LNCAP (cell line): Measurements from ENCODE around the gene ALG5.
A peak's percentile ranks its signal among the peaks of the same experiment; 100 is the strongest.

ENCODE experiments used
- TF ChIP-seq, protein P1 (sequence below): fragments of 450-650 bp; IDR thresholded peaks from 2 replicates; pipeline ENCODE4 v1.5.1; 2017; ENCODE audit warnings: mild to moderate bottlenecking

Gene ALG5

DNA sequence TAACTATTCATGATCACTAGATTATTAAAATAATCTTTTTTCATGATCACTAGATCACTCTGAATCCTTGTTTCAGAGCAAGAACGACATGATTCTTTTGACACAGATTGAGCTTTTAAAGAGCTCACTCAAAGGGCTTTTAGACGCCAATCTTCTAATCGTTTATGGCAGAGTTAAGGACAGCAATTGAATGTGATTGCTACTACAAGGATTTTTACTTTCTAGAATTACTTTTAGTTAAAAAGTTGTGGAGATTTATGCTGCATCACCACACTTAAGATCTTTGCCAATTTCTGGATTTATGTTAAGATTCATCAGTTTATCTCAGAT lies 2.7 kb upstream of the ALG5 start:
- TF ChIP-seq, protein P1, sequence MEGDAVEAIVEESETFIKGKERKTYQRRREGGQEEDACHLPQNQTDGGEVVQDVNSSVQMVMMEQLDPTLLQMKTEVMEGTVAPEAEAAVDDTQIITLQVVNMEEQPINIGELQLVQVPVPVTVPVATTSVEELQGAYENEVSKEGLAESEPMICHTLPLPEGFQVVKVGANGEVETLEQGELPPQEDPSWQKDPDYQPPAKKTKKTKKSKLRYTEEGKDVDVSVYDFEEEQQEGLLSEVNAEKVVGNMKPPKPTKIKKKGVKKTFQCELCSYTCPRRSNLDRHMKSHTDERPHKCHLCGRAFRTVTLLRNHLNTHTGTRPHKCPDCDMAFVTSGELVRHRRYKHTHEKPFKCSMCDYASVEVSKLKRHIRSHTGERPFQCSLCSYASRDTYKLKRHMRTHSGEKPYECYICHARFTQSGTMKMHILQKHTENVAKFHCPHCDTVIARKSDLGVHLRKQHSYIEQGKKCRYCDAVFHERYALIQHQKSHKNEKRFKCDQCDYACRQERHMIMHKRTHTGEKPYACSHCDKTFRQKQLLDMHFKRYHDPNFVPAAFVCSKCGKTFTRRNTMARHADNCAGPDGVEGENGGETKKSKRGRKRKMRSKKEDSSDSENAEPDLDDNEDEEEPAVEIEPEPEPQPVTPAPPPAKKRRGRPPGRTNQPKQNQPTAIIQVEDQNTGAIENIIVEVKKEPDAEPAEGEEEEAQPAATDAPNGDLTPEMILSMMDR = no peak

DNA sequence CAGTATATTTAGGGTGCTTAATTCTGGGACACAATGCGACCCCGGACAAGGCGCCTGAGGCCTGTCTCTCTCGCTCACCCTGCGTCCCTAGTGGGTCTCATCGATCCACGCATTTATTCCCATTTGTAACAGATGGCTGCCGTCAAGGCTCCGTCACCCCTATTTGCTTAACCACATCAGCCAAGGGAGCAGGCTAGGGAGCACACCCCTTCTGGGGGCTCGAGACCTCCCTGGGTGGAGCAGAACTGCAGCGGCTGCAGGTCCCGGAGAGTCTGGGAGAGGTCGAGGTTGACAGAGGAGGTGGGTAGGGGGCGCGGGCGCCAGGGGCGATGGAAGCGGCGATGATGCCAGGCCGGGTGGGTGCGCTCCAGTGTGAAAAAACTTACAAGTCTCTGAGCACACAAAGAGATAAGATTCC lies 507 bp downstream of the ALG5 start:
- TF ChIP-seq, protein P1 = no peak

DNA sequence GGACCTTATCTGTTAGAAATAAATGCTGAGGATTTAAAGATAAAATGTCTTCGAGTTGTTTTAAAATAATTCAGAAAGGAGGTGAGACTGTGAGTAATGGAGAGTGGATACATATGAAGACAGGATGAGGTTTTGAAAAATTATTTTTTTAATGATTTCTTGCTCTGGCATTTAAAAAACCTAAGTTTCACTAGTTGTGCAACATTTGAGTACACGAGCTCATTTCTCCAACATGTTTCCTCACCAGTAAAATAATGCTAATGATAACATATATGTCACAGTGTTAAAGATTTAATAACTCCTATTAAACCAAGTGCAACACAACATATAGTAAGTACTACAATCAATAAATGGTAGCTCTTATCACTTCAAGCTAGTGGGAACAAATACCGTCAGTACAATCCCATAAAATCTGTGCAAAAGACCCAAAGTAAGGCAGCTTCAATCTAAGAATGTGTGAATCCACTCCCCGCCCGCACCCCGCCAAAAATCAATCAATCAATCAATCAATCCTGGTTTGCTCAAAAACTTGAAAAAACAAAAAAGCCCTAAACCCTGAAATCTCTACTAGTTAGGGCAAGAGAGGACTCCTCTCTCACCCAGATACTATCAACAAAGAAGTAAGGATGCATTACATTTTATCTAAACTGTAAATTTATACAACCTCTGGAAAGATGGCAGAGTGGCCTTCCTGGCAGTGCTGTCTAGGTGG lies 1.3 kb downstream of the ALG5 start:
- TF ChIP-seq, protein P1 = no peak

DNA sequence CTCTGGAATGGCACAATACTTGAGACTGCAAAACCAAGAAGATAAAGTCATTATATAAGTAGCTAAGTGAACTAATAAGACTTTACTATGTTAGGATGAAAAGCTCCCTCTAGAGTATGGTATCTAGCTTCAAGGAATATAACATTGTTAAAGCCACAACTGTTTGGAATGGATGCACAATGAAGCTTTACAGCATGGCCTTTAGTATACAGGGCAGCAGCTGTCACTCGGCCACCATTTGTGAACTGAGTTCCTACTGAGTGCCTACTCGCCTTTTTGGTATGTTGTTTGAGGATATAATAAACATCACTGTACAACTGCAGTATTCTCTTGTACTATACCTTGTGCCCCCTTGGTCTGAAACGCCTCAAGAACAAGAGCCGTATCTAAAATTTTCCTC lies 6.8 kb downstream of the ALG5 start:
- TF ChIP-seq, protein P1 = no peak

DNA sequence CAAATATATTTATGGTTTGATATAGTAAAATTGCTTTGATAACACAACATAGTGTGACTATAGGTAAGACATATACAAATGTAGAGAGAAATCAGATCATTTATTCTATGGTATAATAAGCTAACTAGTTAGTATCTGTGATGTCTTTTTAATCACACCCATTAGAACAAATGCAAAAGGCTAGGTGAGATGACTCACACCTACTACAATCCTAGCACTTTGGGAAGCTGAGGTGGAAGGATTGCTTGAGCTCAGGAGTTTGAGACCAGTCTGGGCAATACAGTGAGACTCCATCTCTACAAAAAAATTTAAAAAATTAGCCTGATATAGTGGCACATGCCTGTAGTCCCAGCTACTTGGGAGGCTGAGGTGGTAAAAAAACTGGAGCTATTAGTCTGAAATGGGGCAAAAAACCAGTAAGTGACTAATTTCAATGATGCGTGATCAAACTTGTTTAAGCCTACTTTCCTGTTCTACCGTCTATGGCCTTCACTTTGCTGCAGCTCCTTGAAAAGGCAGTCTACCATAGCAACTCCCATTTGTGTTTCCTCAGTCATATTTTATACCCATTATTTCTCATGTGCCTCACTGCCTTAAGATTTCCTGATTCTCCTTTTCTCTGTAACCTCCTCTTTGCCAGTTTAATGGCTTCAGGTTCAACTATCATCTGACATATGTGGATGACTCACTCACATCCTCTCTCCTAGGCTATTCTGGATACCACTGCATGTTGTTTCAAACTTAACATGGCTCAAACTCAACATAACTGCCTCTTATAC lies 12.5 kb downstream of the ALG5 start:
- TF ChIP-seq, protein P1 = no peak

DNA sequence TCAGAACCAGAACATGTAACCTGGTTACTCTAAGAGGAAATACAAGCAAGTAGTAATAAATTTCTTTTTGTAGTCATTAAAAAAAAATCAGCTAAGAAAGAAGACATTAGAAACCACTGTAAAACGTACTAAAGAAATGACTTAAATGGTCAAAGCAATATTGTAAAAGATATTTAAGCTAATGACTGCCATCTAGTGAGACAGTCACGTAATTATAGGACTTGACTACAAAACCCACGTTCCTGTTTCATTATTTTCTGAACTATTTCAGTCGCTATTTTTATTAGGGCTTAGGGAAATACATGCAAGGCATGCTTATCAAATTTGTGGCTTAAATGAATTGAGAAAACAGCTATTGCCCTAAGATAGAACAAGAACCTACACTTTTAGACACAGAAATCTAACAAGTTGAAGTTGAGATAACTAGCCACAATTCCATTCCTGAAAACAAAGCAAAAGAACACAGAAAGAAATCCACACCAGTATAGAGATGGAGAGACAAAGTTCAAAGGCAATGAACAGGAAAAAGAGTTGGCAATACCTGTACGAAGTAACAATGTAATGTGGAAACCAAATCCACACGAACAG lies 17.9 kb downstream of the ALG5 start:
- TF ChIP-seq, protein P1 = peak; percentile 60

DNA sequence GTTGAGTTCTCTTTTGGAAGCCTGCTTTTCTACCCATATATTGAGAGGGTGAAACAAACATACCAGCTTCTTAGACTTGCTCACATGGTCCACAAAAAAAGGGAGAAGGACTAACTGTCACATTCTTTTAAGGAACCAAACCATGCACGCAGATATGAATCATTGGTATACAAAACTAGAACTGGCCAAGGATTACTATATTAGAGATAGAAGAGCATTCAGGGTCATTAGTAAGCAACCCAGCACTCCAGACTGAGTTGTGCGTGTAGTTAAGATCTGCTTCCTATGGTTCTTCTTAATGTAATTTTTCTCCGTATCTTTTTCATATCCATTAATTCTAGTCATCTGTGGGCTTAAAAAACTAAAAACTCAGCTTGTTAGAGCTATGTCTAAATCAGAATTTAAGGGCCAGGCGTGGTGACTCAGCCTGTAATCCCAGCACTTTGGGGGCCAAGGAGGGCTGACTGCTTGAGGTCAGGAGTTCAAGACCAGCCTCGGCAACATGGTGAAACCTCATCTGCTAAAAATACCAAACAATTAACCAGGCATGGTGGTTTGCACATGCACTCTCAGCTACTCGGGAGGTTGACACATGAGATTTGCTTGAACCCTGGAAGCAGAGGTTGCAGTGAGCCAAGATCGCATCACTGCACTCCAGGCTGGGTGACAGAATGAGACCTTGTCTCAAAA lies 19.6 kb downstream of the ALG5 start:
- TF ChIP-seq, protein P1 = no peak
